ENCODE measurements around the gene MBP. TPM values are rescaled to one million over a fixed set of nuclear protein-coding genes. Genes with fewer than 3 reads are reported as not detected.

MBP gene
- total and polyA plus RNA-seq, 2 donors (not counting 3 experiments of a cell fraction or from before 2014, with no cell fraction given) = 1.7 to 2.3 TPM

DNA sequence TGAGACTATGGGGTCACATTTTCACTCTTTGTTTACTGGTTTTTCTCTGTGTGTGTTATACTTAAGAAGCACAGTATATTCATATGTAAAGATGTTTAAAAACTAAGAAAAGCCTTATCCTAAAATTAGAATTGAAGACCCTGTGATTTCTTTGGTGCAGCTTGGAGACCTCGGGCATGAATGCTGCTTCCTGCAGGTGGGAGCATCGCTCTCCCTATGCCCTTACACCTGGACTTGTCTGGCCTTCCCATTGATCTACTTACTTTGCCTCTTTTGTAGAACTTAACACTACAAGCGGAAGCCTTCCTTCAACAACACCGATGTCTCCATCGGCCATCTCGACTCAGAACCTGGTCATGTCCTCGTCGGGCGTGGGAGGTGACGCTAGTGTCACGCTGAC lies 195.7 kb downstream of the MBP start:
- dilution Hi-C loops (cut with MboI; ENCODE audit: extremely low pct_ligation_motif_present, low sequenced_read_pairs) (no loop called here), intact Hi-C loops (cut with micrococcal nuclease) (no loop called here)
- Histone ChIP-seq H3K27ac (ENCODE audit: insufficient read depth, low read depth, low read length) (no peak overlapping the region), H2AFZ (ENCODE audit: low read depth, low read length) (no peak overlapping the region), H3K9ac (replicated peaks; ENCODE audit: extremely low read depth, insufficient read depth, low read length) (no peak overlapping the region), H3K4me3 (replicated peaks in 1 of 3; ENCODE audit: insufficient read depth in 1 of 3, low read depth in 1 of 3, low read length in 3 of 3) (no peak overlapping the region), H3K9me1 (replicated peaks; ENCODE audit: control insufficient read depth, extremely low read depth, insufficient read depth, low read length) (no peaks in the 10 kb centered on the region), H3K27me3 (ENCODE audit: control insufficient read depth in 2 of 2, insufficient read depth in 2 of 2, low read length in 2 of 2) (no peaks in the 10 kb centered on the region), H3K36me3 (ENCODE audit: control insufficient read depth in 2 of 2, extremely low read depth in 1 of 2, insufficient read depth in 2 of 2, low read length in 2 of 2) (peaks cover 0 to 10% of the 10 kb centered on the region in 2 experiments), H3K79me2 (ENCODE audit: control insufficient read depth, insufficient read depth, low read length) (no peaks in the 10 kb centered on the region), H3K4me2 (ENCODE audit: insufficient read depth, low read length) (no peak overlapping the region), H4K20me1 (replicated peaks; ENCODE audit: control insufficient read depth, extremely low read depth, insufficient read depth, low read length) (no peaks in the 10 kb centered on the region), H3K9me3 (replicated peaks; ENCODE audit: control insufficient read depth, insufficient read depth, low read length) (no peaks in the 10 kb centered on the region), H3K4me1 (ENCODE audit: control insufficient read depth, extremely low read depth, insufficient read depth, low read length) (no peaks in the 10 kb centered on the region)
- DNase-seq (ENCODE audit: low read depth, low spot score) = no peak
- BruUV-seq (replicated peaks) = no TSS peak
- ChIA-PET CTCF (interaction anchor here (1.2 kb wide), 1 partner anchor 10 kb away, joined by 3 read pairs; no protein-coding TSS in a partner anchor), POLR2A (no interaction called here)
- no peak for TF ChIP-seq MYC (IDR thresholded peaks at IDR 0.05; ENCODE audit: low read depth, low read length)
- no peak for TF ChIP-seq FOS (IDR thresholded peaks at IDR 0.05; ENCODE audit: borderline replicate concordance, insufficient read depth, low read length)
- TF ChIP-seq GATA2 (IDR thresholded peaks at IDR 0.05; ENCODE audit: insufficient read depth, insufficient read length, low read depth, low read length) = no peak
- no peak for TF ChIP-seq JUN (IDR thresholded peaks at IDR 0.05; ENCODE audit: borderline replicate concordance, insufficient read depth, insufficient read length, low read depth)
- TF ChIP-seq, protein P1, sequence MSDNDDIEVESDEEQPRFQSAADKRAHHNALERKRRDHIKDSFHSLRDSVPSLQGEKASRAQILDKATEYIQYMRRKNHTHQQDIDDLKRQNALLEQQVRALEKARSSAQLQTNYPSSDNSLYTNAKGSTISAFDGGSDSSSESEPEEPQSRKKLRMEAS (IDR thresholded peaks at IDR 0.05; ENCODE audit: insufficient read depth, insufficient read length) = no peak
- TF ChIP-seq POLR2A (IDR thresholded peaks at IDR 0.05; ENCODE audit: low read depth, low read length) = no peak
- no peak for TF ChIP-seq POLR2AphosphoS5 (IDR thresholded peaks at IDR 0.05; ENCODE audit: insufficient read depth, low read depth, low read length)
- TF ChIP-seq, protein P2, sequence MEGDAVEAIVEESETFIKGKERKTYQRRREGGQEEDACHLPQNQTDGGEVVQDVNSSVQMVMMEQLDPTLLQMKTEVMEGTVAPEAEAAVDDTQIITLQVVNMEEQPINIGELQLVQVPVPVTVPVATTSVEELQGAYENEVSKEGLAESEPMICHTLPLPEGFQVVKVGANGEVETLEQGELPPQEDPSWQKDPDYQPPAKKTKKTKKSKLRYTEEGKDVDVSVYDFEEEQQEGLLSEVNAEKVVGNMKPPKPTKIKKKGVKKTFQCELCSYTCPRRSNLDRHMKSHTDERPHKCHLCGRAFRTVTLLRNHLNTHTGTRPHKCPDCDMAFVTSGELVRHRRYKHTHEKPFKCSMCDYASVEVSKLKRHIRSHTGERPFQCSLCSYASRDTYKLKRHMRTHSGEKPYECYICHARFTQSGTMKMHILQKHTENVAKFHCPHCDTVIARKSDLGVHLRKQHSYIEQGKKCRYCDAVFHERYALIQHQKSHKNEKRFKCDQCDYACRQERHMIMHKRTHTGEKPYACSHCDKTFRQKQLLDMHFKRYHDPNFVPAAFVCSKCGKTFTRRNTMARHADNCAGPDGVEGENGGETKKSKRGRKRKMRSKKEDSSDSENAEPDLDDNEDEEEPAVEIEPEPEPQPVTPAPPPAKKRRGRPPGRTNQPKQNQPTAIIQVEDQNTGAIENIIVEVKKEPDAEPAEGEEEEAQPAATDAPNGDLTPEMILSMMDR (IDR thresholded peaks at IDR 0.05; ENCODE audit: extremely low read depth in 1 of 2, insufficient read depth in 1 of 2, low read depth in 1 of 2, low read length in 2 of 2) = no peak
- no peak for FAIRE-seq

Data from endothelial cell of umbilical vein (primary cell).